ENCODE data around the gene OSGIN1.

DNA sequence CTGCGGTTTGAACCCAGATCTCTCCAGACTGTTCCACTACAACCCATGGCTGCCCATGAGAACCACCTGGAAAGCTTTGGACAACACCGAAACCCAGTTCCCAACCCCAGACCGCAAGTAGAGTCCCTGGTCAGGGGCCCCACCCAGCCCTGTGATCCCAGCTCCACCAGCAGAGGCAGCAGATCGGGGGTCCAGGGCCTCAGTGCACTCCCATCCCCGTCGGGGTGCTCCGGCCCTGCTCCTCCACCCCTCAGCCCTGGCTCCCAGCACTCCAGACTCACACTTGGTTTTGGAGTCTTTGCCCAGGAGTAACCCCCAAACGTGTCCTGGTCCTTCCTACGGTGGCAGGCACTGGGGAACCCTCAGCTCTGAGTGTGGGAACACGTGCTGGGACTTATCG lies 20.7 kb upstream of the OSGIN1 start:
- TF ChIP-seq, protein P1, sequence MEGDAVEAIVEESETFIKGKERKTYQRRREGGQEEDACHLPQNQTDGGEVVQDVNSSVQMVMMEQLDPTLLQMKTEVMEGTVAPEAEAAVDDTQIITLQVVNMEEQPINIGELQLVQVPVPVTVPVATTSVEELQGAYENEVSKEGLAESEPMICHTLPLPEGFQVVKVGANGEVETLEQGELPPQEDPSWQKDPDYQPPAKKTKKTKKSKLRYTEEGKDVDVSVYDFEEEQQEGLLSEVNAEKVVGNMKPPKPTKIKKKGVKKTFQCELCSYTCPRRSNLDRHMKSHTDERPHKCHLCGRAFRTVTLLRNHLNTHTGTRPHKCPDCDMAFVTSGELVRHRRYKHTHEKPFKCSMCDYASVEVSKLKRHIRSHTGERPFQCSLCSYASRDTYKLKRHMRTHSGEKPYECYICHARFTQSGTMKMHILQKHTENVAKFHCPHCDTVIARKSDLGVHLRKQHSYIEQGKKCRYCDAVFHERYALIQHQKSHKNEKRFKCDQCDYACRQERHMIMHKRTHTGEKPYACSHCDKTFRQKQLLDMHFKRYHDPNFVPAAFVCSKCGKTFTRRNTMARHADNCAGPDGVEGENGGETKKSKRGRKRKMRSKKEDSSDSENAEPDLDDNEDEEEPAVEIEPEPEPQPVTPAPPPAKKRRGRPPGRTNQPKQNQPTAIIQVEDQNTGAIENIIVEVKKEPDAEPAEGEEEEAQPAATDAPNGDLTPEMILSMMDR (IDR thresholded peaks at IDR 0.05), result no peak
- TF ChIP-seq POLR2A (IDR thresholded peaks at IDR 0.05), result no peak
